Activated CD4-positive, alpha-beta T cell treated with anti-CD3 and anti-CD28 coated beads for 24 hours (primary cell): ENCODE measurements around the gene KLF6.
A peak's percentile ranks its signal among the peaks of the same experiment; 100 is the strongest.

ENCODE experiments used
- DNase-seq, 2 donors: peaks; one replicate each; pipeline ENCODE4 v3.0.0-alpha.2; 2020; ENCODE audit warnings: low read depth in 2 of 2

KLF6 gene

GRCh38 chr10:3774814-3775695 is 10.0 kb downstream of the KLF6 start:
- DNase-seq = no peak

GRCh38 chr10:3774018-3774813 is 10.8 kb downstream of the KLF6 start:
- no peak for DNase-seq

DNA sequence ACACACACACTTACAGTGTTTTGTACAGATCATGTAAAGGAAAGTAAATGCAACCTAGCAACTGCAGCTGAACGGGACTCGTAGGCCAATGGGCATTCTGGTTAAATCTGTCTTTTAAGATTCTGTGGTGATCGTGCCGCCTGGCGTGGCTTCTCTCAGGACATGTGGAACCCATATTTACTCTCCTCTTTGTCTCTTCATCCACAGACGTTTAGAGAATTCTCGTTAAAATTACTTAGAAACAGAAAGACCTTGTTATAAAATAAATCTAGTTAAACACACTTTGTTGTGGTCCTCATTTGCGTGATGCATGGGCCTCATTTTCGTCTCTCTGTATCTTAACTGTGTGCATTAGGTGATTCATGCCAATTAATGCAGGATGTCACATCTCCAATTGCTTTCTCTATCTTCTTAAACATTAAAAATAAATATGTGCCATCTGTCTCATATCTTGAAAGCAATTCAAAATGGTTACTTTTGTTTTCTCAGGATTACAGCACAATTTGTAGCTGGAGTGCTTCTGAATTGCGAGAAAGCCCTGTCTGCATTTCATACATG is 11.5 kb downstream of the KLF6 start:
- no peak for DNase-seq

DNA sequence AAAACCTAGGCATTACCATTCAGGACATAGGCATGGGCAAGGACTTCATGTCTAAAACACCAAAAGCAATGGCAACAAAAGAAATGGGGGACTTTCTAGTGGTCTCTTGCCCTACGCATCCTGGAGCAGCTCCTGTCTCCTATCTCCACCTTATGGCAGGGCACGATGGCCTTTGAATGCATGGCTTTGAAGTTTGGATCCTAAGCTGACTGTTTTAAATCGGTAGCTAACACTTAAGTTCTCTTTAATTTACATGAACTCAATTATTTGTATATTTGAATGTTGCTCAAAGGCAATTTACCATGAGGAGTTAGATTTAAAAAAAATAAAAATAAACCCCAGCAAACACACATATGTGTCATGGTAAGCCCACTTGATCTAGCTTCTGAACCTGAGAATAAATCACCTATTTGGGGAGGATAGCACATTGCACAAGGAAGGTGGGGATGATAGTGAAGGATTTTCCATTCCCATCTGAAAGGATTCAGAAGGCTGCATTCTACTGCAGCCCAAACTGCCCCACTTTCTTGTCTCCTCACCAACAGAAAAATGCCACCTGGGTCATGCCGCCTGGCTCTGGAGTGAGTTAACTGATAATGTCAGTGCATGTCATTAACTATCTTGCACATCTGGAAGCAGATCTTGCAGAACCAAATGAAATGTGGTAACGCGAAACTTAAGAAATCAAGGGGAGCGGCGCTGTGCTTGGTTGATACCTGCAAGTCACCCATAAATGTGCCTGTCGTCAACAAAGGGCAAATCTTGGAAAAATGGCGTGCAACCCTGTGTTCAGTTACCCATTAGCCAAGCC is 12.4 kb downstream of the KLF6 start:
- DNase-seq = no peak

- no peak for DNase-seq
Observed at GRCh38 chr10:3770611-3771110, 14.3 kb downstream of the KLF6 start.

GRCh38 chr10:3769556-3769955 is 15.5 kb downstream of the KLF6 start:
- DNase-seq = no peak

DNA sequence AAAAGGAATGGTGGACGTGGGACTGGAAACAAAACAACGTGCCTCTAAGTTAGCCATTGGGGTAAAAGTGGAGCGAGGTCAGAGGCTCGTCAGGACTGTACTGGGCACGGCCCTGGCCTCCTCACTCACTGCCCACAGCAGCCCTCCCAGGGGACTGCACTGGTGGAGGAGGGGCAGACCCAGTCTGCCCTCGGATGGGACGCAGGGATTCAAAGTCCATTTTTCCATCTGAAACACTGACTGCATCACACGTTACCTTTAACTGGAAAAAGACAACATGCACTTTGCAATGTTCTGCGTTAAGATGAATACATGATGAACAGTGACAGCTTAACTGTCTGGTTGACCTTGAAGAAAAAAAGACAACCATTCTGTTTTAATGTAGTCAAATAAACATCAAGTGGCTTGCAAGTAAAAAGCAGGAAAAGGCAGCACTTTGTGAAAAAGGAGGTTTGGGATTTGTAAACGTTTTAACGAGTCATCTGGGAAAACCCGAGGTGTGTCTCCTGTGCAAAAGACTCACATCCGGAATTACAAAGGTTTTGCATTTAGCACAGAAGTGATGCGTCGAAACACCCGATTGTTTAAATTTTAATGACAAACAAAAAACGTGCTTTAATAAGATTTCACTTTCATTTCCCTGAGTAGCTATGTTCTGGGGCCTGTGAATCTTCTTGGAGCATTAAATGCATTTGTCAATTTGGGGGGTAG is 18.8 kb downstream of the KLF6 start:
- no peak for DNase-seq

GRCh38 chr10:3765146-3765545 is 19.9 kb downstream of the KLF6 start:
- no peak for DNase-seq

DNA sequence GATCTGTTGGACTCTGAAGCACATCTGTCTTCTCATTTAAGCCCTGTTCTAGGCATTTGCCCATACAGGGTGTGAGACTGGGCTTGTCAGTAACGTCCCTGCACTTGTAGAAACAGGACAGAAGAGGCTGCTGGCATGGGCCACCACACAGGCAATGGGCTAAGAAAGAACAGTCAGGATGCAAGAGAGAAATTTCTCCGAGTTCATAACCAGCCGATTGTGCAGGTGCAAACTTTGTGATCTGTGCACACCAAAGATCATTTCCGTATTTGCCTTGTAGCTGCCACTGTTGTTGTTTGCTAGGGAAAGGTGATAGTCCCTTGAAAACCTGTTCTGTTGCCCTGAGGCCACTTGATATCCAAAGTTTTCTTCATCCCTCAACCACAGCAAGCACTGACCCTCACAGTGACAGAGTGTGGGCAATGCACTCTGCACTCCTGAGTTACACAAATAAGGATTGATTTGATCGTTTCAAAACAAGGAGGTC is 20.3 kb downstream of the KLF6 start:
- no peak for DNase-seq

DNA sequence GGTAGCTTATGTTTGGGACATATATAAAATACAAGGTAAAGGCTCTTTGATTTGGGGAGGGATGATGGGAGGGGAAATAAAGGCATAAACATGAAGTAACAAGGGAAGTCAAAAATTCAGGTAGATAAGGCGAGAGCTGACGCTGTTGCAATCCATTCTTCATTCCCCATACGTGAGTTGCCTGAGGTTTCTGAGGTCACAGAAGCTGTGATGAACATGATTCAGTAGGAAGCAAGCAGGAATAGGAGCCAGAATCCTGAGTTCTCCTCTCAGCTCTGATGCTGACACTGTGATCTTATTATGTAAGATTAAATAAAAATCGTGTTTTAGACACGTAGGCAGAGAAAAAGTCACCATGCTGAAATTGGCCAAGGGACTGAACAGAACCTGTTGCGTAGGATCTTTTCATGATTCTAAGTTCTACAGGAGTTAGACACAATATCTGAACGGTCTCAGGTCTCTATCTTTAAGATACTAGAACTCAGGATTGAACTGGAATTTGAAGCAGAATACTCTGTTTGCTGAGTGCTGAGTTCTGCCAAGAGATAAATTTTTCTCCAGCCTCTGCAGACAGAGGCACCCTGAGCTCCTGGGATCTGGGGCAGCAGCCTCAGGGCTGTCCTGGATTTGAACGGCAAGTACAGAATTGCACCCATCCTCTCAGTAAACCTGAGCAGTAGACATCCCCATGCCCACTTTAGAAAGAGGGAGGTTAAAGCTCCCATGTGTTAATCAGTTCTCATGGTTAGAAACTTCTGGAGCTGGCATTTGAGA is 21.0 kb downstream of the KLF6 start:
- no peak for DNase-seq

DNA sequence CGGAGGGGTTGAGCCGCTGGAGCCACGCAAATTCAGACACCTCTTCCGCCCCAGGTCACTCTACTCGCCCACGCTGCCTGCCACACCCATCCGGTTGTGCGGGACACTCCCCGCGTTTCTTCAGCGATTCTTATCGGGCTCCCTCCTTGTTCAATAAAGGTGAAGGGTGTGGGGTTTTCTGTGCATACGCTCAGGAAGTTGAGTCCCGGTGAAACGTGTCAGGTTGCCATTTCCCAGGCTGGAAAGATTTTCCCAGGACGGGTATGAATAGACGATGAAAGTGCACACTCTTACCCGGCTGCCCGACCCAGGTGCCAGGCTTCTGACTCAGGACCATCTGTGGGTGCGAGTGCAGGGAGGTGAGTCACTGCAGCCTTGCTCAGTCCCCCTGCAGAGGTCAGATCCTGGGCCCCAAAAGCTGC is 22.0 kb downstream of the KLF6 start:
- no peak for DNase-seq

DNA sequence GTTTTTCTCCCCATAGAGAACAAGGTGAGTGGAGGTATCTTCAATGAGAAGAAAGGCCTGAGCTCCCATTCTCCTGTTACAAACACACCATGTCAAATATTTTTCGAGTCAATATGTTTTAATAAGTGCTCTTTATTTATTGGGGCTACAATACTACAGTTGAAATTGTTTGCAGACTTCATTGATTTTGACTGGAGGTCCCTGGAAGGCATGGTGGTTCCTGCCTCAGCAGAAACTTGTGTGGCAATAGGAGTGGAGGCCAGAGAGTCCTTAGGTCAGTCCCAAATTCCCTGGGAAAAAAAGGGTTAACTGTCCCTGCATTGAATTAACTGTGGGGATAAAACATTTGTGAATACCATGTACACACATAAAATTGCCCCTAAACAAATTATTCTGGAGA is 22.7 kb downstream of the KLF6 start:
- DNase-seq = no peak

DNA sequence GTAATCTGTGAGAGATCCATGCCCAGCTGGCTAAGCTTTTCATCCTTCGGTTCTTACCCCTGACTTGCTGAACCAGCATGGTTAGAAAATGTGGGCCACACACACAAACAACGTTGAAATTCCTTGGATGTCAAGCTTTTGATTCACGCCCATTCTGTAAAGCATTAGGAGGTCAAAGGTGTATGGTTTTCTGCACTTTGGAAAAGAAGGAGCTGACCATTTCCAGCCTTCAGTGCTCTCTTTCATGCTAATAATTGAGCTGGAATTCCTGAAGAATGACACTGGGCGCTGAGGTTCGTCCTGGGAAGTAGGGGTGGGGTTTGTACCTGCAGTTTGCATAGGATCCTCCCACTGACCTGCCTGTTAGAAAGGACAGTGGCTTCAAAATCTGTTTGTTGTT is 23.1 kb downstream of the KLF6 start:
- no peak for DNase-seq

- DNase-seq = no peak
Observed at GRCh38 chr10:3761021-3761686, 23.9 kb downstream of the KLF6 start.

GRCh38 chr10:3760083-3760482 is 24.9 kb downstream of the KLF6 start:
- no peak for DNase-seq

- DNase-seq = no peak
Observed at GRCh38 chr10:3759397-3759796, 25.6 kb downstream of the KLF6 start.

- no peak for DNase-seq
Observed at GRCh38 chr10:3758491-3758970, 26.5 kb downstream of the KLF6 start.

GRCh38 chr10:3757638-3758490 is 27.1 kb downstream of the KLF6 start:
- peak in 1 of 2 donors; percentile 45 for DNase-seq
